ENCODE data around the gene PRR12.

GRCh38 chr19:49579947-49580263, 11.1 kb upstream of the PRR12 start:
- no peak for TF ChIP-seq CTCF (conservative IDR thresholded peaks at IDR 0.05 in 1 of 2, IDR thresholded peaks at IDR 0.05 in 1 of 2; ENCODE audit: extremely low read depth in 1 of 2, insufficient read depth in 1 of 2, low read depth in 1 of 2, low read length in 2 of 2)
- TF ChIP-seq EZH2 (IDR thresholded peaks at IDR 0.05; ENCODE audit: borderline replicate concordance, low read length) = no peak
